GM19397 (cell line): ENCODE results near the gene TUBB3.
"Not testable (repeated sequence)": the region's sequence is repeated elsewhere in the genome, so short reads cannot be mapped to it uniquely, and the experiment has no call there.

Experiments used
- ATAC-seq: cut with Tn5 transposase; IDR thresholded peaks from one replicate; pipeline ENCODE4 v1.9.1; 2021; ENCODE audit warnings: mild to moderate bottlenecking, moderate library complexity; ENCODE audit not compliant: unreplicated experiment

TUBB3 gene

DNA sequence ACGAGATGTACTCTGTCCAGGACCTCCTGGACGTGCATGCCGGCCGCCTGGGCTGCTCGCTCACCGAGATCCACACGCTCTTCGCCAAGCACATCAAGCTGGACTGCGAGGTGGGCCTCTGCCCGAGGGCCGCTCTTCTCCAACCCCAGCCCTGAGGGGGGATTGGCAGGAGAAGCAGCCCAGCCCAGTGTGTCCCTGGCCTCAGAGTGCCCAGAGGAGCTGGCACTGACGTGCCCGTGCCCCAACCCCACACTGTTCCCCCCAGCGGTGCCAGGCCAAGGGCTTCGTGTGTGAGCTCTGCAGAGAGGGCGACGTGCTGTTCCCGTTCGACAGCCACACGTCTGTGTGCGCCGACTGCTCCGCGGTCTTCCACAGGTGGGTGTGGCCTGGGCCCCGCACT lies 41.1 kb downstream of the TUBB3 start:
- no peak for ATAC-seq

DNA sequence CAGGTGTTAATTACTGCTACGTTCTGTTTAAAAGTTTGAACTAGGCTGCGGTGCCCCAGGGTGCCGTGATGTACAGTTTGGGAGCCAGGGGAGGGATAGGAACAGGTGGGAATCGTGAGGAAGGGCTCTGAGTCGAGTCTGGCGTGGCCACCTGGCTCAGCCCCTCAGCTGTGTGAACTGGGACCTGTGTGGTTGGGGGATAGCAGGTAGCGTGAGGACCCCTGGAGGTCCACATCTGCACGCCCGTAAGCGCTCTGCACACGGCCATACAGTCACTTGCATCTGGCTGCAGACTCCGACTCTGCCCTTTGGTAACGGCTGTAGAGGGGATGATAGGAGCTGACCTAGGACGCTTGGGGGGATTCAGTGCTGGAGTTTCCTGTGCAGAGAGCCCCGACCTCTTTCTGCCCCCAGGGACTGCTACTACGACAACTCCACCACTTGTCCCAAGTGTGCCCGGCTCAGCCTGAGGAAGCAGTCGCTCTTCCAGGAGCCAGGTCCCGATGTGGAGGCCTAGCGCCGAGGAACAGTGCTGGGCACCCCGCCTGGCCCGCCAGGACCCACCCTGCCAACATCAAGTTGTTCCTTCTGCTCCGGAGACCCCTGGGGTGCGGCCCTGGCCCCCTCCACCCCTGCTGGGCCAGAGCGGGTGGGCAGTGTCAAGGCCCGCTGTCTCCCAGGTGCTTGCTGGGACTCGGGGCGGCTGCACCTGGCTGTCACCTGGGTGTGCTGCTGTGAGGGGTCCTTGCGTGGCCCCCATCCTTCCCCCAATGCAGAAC lies 42.5 kb downstream of the TUBB3 start:
- no peak for ATAC-seq

DNA sequence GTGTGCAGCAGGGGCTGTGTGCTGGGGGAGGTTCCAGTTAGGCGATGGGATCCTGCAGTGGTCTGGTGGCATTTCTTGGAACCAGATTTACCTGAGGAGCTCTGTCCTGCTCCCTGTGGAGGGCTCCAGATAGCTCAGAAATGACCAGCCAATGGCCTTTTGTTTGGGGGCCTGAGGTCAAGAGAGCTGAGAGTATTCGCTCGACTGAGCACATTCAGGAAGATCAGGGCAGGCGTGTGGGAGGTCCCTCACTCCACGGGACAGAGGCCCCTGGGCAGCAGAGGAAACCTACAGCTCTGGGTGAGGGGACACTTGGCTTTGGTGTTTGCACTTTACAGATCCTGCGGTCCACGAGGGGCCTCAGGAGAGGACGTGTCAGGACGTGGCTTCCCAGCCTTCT lies 43.6 kb downstream of the TUBB3 start:
- ATAC-seq: no peak

DNA sequence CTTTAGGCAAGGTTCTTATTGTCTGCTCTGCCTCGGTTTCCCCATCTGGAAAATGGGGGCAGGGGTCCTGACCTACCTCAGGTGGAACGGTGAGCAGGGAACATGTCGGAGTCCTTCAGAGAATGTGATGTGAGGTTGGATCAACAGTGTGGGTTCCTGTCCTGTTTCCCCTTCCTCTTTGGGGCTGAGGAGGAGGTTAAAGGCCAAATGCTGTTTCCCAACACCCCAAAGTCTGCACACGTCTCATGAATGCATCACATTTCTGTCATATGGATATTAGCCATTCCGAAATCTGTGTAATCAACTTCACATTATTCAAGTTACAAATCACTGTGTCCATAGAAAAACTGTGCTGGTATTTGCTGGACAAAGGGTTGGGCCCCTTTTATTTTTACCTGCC lies 44.3 kb downstream of the TUBB3 start:
- not testable (repeated sequence) for ATAC-seq

DNA sequence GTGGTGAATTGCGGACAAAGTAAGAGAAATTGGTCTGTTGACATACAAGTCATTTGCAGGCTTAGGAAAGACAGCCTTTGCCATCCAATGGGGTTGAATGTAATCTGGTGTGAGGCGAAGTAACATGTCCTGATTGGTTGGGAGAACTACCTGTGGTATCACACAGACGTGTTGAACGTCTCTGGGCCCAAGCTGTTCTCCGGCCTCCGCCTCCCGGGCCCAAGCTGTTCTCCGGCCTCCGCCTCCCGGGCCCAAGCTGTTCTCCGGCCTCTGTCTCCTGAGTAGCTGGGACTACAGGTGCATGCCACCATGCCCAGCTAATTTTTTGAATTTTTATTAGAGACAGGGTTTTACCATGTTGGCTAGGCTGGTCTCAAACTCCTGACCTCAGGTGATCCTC lies 44.9 kb downstream of the TUBB3 start:
- ATAC-seq: not testable (repeated sequence)

DNA sequence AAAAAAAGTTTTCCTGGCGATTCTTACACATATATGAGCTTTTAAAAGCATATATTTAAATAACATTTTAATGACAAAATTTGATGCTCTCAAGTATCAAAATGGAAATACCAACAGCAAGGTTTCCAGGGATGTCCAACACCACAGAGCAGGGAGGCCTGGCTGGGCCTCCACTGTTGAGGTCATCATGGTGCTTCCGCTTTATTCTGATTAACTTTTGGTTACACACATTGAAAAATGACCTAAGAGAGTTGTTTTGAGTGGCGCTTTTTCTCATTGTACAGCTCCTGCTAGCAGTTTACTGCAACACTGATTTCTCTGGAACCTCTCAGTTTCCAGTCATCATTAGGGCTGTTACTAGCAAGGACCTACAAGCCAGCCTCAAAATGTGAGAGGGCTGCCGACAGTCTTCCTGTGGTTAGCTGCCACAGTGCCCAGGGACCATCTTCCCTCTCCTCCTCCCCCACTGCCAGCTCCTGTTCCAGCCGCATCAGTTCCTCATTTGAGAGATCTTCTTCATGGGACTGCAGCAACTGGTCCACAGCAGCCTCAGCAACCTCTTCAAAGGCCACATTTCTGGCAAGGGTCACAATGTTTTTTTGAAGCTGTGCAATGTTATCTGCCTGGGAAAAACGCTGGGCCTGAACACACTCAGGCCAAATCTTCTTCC lies 46.7 kb downstream of the TUBB3 start:
- no peak for ATAC-seq

DNA sequence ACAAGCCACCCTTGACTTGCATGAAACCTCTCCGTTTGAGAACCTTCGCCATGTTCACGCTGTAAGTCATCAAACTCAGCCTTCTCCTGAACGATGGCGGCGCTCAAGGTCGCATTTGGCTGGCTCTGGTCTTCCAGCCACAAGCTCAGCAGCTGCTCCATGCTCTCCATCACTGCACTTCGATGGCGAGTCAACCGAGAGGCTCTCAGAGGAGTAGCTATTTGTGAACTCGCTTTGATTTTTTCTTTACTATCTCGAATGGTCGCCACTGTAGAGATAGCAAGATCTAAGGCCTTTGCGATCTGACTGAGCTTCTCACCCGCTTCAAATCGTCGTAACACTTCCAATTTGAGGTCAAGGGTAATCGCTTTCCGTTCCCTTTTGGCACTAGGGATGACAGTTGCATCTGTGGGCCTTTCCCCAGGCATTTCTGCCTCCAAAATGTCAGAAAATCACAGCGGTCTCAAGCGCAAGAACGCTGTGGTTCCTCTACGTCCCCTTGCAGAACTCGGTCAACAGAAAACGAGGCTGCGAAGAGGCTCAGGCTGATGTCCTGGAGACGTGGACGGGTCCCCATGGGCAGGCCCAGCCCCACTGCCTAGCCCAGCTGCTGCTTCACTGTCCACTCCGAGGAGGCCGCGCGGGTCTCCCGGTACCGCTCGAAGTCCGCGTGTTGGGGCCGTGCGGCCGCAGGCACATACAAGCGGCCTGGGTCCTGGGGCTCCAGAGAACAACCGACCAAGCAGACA lies 48.5 kb downstream of the TUBB3 start:
- peak; percentile 2 for ATAC-seq

DNA sequence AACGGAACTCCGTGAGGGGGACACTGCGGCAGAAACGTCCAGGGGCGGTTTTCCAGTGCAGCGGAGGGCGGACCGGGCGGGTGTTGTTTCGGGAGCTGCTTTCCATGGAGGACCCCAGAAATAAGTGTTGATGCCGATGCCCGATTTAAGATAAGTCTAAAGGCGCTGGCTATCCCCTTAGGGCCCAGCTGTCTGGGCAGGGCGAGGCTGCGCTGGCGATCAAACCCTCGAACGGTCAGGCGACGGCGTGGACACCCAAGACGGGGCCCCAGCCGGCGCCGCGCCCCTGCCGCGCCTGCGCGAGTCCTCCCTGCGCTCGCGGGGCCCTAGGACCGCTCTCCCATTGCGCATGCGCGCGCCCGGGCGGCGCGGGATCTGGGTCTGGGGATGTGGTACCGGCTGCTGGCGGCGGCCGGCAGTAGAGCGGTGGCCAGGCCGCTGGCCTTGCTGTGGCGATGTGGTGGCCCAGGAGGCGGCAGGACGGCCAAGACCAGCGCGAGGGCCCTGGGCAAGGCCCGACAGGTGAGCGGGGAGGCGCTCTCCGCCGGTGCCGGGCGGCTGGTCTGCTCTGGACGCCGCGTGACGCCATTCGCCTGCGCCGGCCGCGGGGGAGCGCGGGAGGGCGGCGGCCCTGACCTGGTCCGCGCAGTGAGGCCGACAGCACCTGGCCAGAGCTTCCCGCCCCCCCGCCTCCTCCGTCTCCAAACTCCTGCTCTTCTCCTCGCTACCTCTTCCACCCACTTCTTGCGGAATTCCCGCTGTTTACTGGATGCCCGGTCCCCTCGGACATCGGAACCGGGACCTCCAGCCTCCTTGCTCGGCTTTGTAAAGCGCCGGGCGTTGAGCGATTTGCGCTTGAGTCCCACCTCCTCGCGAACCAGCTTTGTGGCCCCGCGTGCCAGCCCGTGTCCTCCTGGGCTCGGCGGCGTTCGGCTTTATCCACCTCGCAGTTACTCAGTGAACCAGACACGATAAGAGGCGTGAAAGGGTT lies 49.4 kb downstream of the TUBB3 start:
- peak; percentile 89 for ATAC-seq

DNA sequence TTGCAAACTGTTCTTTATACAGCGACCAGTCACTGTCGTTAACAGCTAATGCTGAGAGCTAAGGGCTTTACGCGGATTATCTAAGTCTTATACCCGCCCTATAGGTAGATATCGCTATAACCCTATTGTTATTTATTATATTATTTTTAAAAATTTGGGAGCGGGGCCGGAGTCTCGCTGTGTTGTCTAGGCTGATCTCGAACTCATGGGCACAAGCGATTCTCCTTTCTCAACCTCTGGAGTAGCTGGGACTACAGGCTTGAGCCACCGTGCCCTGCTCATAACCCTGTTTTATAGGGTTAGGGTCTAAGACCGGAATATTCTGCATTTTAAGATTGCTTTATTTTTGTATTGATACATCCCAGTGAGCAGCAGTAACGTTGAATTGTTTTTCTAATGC lies 50.1 kb downstream of the TUBB3 start:
- ATAC-seq: no peak

DNA sequence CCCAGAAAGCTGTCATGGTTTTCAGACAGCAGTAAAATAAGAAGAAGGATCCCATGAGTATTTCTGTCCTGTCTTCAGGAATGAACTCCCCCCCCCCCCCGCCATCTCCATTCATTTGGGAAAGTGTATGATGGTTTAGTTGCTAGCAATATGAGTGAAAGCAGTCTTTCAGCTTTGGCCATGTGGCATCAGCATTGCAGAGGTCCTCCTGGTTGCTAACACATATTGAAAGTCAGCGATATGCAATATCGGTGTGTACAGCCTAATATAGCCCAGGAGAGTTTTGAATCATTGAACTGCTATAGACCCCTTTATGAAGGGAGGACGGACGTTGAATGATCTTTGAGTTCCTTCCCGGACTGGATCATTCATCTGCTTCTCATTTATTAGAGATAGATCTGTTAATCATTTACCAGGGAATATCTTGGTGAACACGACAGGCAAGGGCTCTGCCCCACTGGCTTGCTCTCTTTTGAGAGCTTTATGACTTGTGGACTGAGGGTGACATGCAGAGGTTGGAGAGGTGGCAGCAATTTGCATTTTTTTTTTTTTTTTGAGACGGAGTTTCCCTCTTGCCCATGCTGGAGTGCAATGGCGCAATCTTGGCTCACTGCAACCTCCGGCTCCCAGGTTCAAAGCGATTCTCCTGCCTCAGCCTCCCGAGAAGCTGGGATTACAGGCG lies 50.7 kb downstream of the TUBB3 start:
- no peak for ATAC-seq

DNA sequence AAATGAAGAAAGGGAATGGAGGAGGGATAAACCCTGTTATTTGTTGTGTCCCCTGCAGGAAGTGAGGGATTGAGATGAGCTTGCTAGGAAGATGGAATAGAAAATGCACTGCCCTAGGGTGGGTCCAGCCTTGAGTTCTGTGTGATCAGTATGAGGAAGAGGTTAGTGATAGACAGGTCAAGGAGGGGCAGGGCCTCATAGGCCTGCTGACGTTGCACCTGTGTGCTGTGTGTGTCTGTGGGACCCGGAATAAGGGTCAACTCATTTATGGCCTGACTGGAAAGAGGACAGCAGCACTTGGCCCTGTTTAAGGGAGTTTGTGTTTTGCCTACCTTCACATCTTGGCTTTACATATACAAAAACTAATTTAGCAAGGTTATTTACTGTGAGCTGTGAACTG lies 51.7 kb downstream of the TUBB3 start:
- ATAC-seq: no peak

DNA sequence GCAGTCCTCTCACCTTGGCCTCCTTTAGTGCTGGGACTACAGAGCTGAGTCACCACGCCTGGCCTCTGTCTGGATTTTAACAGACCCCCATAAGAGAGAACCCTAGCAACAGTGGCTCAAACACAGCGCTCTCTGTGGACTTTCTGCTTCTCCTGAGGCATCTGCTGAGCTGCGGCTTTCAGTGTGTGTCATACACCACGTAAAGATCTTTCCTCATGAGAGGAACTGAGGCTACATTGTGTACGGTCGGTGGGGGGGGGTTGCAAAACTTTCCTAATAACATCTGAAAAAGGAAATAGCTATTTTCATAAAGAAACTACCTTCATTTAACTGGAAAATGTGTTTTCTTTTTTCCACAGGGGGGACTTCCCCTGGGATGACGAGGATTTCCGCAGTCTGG lies 58.3 kb downstream of the TUBB3 start:
- ATAC-seq: no peak

DNA sequence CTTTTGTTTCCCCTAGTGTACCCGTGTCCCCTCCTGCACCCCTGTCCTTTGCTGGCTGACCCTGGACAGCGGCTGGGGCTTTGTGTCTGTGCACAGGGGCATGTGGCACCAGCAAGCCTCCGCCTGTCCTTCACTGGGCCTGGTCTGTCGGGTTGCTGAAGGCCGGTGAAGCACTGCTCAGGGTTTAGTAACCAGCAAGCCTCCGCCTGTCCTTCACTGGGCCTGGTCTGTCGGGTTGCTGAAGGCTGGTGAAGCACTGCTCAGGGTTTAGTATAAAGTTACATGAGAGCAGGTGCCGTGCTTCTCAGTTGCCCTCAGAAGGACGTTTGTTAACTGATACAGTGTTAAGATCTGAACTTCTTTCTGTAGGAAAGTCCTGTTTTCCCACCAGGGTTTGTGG lies 59.2 kb downstream of the TUBB3 start:
- ATAC-seq: no peak

DNA sequence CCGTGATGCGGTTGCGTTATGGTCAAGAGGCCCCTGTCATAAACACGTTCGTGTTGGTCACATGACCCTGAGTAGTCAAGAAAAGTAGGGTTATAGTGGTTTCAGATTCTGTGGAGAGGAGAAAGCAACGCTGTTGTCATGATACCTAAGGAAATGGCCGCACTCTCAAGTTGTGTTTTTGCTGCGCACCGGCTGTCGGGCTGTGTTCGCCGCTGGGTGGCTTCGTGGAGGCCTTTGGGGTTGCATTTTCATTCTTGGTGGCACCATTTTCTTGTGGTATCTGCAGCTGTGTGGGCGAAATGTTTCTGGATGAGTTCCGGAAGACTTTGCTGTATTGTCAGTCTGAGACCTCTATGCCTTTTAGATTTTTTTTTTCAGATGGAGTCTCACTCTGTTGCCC lies 60.4 kb downstream of the TUBB3 start:
- no peak for ATAC-seq

DNA sequence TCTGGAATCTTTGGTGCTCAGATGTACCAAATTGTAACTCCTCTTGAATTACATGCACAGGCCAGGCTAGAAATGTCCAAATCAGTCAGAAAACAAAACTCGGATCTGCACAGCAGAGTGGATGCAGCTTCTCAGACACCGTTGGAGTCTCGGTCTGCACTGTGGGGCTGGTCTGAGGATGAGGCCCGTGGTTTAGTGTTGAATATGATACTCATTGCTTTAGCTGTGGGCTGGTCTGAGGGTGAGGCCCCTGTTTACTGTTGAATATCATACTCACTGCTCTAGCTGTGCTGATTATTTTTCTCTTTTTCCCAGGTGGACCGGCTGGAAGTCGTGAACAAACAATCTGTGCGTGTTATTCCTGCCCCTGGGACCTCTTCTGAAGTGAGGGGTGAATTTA lies 61.1 kb downstream of the TUBB3 start:
- no peak for ATAC-seq

DNA sequence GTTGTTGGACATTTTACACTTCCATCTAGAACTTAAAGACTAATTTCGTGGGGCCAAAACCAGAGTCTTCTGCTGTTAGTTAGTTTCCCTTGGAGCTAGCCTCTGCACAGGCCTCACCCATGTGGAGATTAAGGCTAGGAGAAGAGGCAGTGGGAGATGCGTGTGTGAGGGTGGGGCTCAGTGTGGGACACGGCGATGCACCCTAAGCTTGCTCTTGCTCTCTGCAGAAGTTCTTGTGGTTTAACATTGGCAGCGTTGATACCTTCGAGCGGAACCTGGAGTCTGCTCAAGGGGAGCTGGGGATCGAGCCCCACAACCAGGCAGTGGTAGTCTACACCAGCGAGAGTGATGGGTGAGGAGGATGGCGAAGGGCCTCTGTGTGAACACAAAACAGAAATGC lies 62.1 kb downstream of the TUBB3 start:
- ATAC-seq: no peak
